ENCODE measurements around the gene VPS13D.

DNA sequence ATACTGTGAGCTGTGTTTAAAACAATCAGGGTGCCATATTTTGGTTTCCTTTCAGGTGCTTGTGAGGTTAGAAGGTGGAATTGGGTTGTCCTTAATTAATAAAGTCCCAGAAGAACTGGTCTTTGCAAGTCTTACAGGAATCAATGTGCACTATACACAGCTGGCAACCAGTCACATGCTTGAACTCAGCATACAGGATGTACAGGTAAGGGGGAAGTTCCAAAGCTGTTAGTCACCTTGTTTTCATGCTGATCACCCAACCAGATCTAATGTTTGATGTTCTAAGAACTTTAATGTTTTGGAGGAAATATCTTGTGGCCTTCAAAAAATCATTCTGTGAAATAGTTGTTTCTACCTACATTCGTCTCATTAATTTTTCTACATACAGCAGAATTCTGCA is 156.3 kb downstream of the VPS13D start:
- no peak for TF ChIP-seq EZH2 (IDR thresholded peaks at IDR 0.05; ENCODE audit: borderline replicate concordance, low read depth, low read length, severe bottlenecking)
- TF ChIP-seq, protein P1, sequence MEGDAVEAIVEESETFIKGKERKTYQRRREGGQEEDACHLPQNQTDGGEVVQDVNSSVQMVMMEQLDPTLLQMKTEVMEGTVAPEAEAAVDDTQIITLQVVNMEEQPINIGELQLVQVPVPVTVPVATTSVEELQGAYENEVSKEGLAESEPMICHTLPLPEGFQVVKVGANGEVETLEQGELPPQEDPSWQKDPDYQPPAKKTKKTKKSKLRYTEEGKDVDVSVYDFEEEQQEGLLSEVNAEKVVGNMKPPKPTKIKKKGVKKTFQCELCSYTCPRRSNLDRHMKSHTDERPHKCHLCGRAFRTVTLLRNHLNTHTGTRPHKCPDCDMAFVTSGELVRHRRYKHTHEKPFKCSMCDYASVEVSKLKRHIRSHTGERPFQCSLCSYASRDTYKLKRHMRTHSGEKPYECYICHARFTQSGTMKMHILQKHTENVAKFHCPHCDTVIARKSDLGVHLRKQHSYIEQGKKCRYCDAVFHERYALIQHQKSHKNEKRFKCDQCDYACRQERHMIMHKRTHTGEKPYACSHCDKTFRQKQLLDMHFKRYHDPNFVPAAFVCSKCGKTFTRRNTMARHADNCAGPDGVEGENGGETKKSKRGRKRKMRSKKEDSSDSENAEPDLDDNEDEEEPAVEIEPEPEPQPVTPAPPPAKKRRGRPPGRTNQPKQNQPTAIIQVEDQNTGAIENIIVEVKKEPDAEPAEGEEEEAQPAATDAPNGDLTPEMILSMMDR (IDR thresholded peaks at IDR 0.05; ENCODE audit: extremely low read depth in 1 of 2, insufficient read depth in 1 of 2, low read depth in 1 of 2, low read length in 2 of 2): no peak

Data from endothelial cell of umbilical vein (primary cell).